Endothelial cell of umbilical vein (primary cell): ENCODE results near the gene MYH3.

Experiments
- EZH2 ChIP-seq: IDR thresholded peaks from 2 replicates; pipeline ENCODE4 v1.6.1; 2012; ENCODE audit warnings: borderline replicate concordance, low read depth, mild to moderate bottlenecking, moderate library complexity, low read length, inconsistent platforms; ENCODE audit not compliant: severe bottlenecking
- FOS ChIP-seq: IDR thresholded peaks from 2 replicates; pipeline ENCODE4 v1.6.1; 2011; ENCODE audit warnings: mild to moderate bottlenecking, low read length, moderate library complexity, borderline replicate concordance; ENCODE audit not compliant: insufficient read depth
- GATA2 ChIP-seq: IDR thresholded peaks from 2 replicates; pipeline ENCODE4 v1.7.0; 2011; ENCODE audit warnings: low read depth, mild to moderate bottlenecking, moderate library complexity, mixed read lengths, low read length; ENCODE audit not compliant: insufficient read length, insufficient read depth
- JUN ChIP-seq: IDR thresholded peaks from 2 replicates; pipeline ENCODE4 v1.6.1; 2011; ENCODE audit warnings: borderline replicate concordance, low read depth; ENCODE audit not compliant: insufficient read length, insufficient read depth
- MYC ChIP-seq: IDR thresholded peaks from one replicate; pipeline ENCODE4 v1.6.1; 2011; ENCODE audit warnings: mild to moderate bottlenecking, low read depth, low read length
- POLR2A ChIP-seq: IDR thresholded peaks from 2 replicates; pipeline ENCODE4 v1.6.1; 2012; ENCODE audit warnings: low read depth, mild to moderate bottlenecking, control low read depth, low read length
- POLR2AphosphoS5 ChIP-seq: IDR thresholded peaks from 2 replicates; pipeline ENCODE4 v1.6.1; 2012; ENCODE audit warnings: low read depth, mild to moderate bottlenecking, control low read depth, low read length, moderate library complexity; ENCODE audit not compliant: insufficient read depth
- TF ChIP-seq, protein P1 (sequence below): IDR thresholded peaks from 2 replicates; pipeline ENCODE4 v1.6.1; 2011; ENCODE audit not compliant: insufficient read depth, insufficient read length
- TF ChIP-seq, protein P2 (sequence below), 2 donors: IDR thresholded peaks; 1 replicate in 1 of 2; 2 replicates in 1 of 2; pipeline ENCODE4 v1.5.1; 2011; ENCODE audit warnings: low read length in 2 of 2, mild to moderate bottlenecking in 2 of 2, moderate library complexity in 2 of 2, control low read depth in 1 of 2, inconsistent platforms in 1 of 2, low read depth in 1 of 2; ENCODE audit not compliant: insufficient read depth in 1 of 2; ENCODE audit errors: extremely low read depth in 1 of 2

GRCh38 chr17:10635290-10635689 lies 21.8 kb downstream of the MYH3 start:
- no peak for TF ChIP-seq POLR2AphosphoS5
- TF ChIP-seq, protein P1, sequence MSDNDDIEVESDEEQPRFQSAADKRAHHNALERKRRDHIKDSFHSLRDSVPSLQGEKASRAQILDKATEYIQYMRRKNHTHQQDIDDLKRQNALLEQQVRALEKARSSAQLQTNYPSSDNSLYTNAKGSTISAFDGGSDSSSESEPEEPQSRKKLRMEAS: no peak
- TF ChIP-seq, protein P2, sequence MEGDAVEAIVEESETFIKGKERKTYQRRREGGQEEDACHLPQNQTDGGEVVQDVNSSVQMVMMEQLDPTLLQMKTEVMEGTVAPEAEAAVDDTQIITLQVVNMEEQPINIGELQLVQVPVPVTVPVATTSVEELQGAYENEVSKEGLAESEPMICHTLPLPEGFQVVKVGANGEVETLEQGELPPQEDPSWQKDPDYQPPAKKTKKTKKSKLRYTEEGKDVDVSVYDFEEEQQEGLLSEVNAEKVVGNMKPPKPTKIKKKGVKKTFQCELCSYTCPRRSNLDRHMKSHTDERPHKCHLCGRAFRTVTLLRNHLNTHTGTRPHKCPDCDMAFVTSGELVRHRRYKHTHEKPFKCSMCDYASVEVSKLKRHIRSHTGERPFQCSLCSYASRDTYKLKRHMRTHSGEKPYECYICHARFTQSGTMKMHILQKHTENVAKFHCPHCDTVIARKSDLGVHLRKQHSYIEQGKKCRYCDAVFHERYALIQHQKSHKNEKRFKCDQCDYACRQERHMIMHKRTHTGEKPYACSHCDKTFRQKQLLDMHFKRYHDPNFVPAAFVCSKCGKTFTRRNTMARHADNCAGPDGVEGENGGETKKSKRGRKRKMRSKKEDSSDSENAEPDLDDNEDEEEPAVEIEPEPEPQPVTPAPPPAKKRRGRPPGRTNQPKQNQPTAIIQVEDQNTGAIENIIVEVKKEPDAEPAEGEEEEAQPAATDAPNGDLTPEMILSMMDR (IDR thresholded peaks at IDR 0.05; ENCODE audit: extremely low read depth in 1 of 2, insufficient read depth in 1 of 2, low read depth in 1 of 2, low read length in 2 of 2): no peak
- TF ChIP-seq POLR2A: no peak
- TF ChIP-seq EZH2: no peak
- no peak for TF ChIP-seq JUN
- no peak for TF ChIP-seq MYC
- TF ChIP-seq GATA2: no peak
- no peak for TF ChIP-seq FOS
